HepG2 (cell line): ENCODE data around the gene PARK7. TPM values are rescaled to one million over a fixed set of nuclear protein-coding genes. Genes with fewer than 3 reads are reported as not detected.
A peak's percentile ranks its signal among the peaks of the same experiment; 100 is the strongest.

Source experiments
- CEBPB ChIP-seq: IDR thresholded peaks from 2 replicates; pipeline ENCODE4 v1.6.1; 2011; ENCODE audit warnings: low read depth, low read length, improper control_type of control experiment, borderline replicate concordance
- EED ChIP-seq: sonication (generic); formaldehyde crosslinking; IDR thresholded peaks from 2 replicates; pipeline ENCODE4 v1.5.0; 2020; ENCODE audit warnings: mild to moderate bottlenecking, missing genetic modification reagents
- ETV6 ChIP-seq: sonication (generic); formaldehyde crosslinking; conservative IDR thresholded peaks from 2 replicates; pipeline ENCODE4 v1.4.0; 2020; ENCODE audit warnings: missing genetic modification reagents
- FIP1L1 ChIP-seq: fragments of 200-400 bp; formaldehyde crosslinking; IDR thresholded peaks from 2 replicates; pipeline ENCODE4 v1.6.1; 2018; ENCODE audit warnings: low read depth, mild to moderate bottlenecking, low read length, moderate library complexity, borderline replicate concordance; ENCODE audit not compliant: insufficient read depth
- FOXA1 ChIP-seq, 2 experiments: fragments of 450-650 bp in 1 of 2; sonication (generic) in 1 of 2; formaldehyde crosslinking in 1 of 2; IDR thresholded peaks; 2 replicates each; pipeline versions ENCODE4 v1.4.0 to v1.6.1; 2016 to 2020; ENCODE audit warnings: missing genetic modification reagents in 1 of 2
- HNRNPUL1 ChIP-seq: fragments of 200-400 bp; formaldehyde crosslinking; IDR thresholded peaks from 2 replicates; pipeline ENCODE4 v1.6.1; 2017; ENCODE audit warnings: low read depth, mild to moderate bottlenecking, low read length, moderate library complexity
- PAF1 ChIP-seq: IDR thresholded peaks from 2 replicates; pipeline ENCODE4 v1.6.1; 2016; ENCODE audit warnings: missing genetic modification reagents, missing compliant biosample characterization
- PHF20 ChIP-seq: sonication (generic); formaldehyde crosslinking; IDR thresholded peaks from 2 replicates; pipeline ENCODE4 v1.5.0; 2020; ENCODE audit warnings: mild to moderate bottlenecking, missing genetic modification reagents
- RERE ChIP-seq: IDR thresholded peaks from 2 replicates; pipeline ENCODE4 v1.6.1; 2016; ENCODE audit warnings: low read depth, missing genetic modification reagents, missing compliant biosample characterization
- STAG1 ChIP-seq: sonication (generic); formaldehyde crosslinking; IDR thresholded peaks from 2 replicates; pipeline ENCODE4 v1.4.0; 2020; ENCODE audit warnings: missing genetic modification reagents
- ZBTB33 ChIP-seq: sonication (generic); formaldehyde crosslinking; IDR thresholded peaks from 2 replicates; pipeline ENCODE4 v1.4.0; 2020; ENCODE audit warnings: missing genetic modification reagents
- ZBTB7A ChIP-seq: sonication (generic); formaldehyde crosslinking; IDR thresholded peaks from 2 replicates; pipeline ENCODE4 v1.8.0; 2022; ENCODE audit warnings: mild to moderate bottlenecking, missing genetic modification reagents
- ZNF468 ChIP-seq: sonication (generic); formaldehyde crosslinking; IDR thresholded peaks from 2 replicates; pipeline ENCODE4 v1.8.0; 2022; ENCODE audit warnings: mild to moderate bottlenecking, moderate library complexity, missing genetic modification reagents
- ZSCAN22 ChIP-seq: sonication (generic); formaldehyde crosslinking; IDR thresholded peaks from 2 replicates; pipeline ENCODE4 v1.4.0; 2020; ENCODE audit warnings: mild to moderate bottlenecking, missing genetic modification reagents
- polyA plus RNA-seq, 8 experiments: library from polyadenylated mRNA; depleted of rRNA in 3 of 8; stranded (reverse) in 7 of 8; unstranded in 1 of 8; fragments of >200 nt; fragmentation: Illumina TruSeq in 4 of 8; extraction: Trizol in 4 of 8; gene quantifications; 2 replicates each; pipeline versions ENCODE4 v1.2.1 to v1.2.3, GENCODE V29; 2011 to 2016; ENCODE audit warnings: low read depth in 4 of 8, missing spikeins in 1 of 8, mixed read lengths in 1 of 8; ENCODE audit not compliant: insufficient read depth in 1 of 8
- total RNA-seq, 5 experiments: library from RNA; depleted of rRNA; stranded (reverse); fragments of >200 nt; fragmentation: Illumina TruSeq; extraction: Trizol; gene quantifications; 2 replicates each; pipeline ENCODE4 v1.2.3, GENCODE V29; 2016; ENCODE audit warnings: low read depth in 1 of 5
- TF ChIP-seq, protein P1 (sequence below): sonication (generic); formaldehyde crosslinking; IDR thresholded peaks from 2 replicates; pipeline ENCODE4 v1.4.0; 2020; ENCODE audit warnings: low read depth, missing genetic modification reagents
- TF ChIP-seq, protein P2 (sequence below): sonication (generic); formaldehyde crosslinking; IDR thresholded peaks from 2 replicates; pipeline ENCODE4 v1.5.0; 2020; ENCODE audit warnings: mild to moderate bottlenecking, missing genetic modification reagents

PARK7 gene
- total and polyA plus RNA-seq, 2 of the 13 experiments (the other 11 are each of a cell fraction or from before 2014, with no cell fraction given) = 212 to 296 TPM

GRCh38 chr1:8010080-8010664, 48.7 kb downstream of the PARK7 start (continued):
- TF ChIP-seq, protein P1, sequence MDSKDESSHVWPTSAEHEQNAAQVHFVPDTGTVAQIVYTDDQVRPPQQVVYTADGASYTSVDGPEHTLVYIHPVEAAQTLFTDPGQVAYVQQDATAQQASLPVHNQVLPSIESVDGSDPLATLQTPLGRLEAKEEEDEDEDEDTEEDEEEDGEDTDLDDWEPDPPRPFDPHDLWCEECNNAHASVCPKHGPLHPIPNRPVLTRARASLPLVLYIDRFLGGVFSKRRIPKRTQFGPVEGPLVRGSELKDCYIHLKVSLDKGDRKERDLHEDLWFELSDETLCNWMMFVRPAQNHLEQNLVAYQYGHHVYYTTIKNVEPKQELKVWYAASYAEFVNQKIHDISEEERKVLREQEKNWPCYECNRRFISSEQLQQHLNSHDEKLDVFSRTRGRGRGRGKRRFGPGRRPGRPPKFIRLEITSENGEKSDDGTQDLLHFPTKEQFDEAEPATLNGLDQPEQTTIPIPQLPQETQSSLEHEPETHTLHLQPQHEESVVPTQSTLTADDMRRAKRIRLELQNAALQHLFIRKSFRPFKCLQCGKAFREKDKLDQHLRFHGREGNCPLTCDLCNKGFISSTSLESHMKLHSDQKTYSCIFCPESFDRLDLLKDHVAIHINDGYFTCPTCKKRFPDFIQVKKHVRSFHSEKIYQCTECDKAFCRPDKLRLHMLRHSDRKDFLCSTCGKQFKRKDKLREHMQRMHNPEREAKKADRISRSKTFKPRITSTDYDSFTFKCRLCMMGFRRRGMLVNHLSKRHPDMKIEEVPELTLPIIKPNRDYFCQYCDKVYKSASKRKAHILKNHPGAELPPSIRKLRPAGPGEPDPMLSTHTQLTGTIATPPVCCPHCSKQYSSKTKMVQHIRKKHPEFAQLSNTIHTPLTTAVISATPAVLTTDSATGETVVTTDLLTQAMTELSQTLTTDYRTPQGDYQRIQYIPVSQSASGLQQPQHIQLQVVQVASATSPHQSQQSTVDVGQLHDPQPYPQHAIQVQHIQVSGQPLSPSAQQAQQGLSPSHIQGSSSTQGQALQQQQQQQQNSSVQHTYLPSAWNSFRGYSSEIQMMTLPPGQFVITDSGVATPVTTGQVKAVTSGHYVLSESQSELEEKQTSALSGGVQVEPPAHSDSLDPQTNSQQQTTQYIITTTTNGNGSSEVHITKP (CRISPR knock-in tag) = no peak
- TF ChIP-seq ZNF468 (CRISPR knock-in tag) (no peak), PHF20 (CRISPR knock-in tag) (no peak), FIP1L1 (0 out of 2 replicates have a peak, but pooled peaks have one; percentile 20), ETV6 (CRISPR knock-in tag) (no peak), CEBPB (no peak), EED (CRISPR knock-in tag) (no peak), FOXA1 (IDR thresholded peaks at IDR 0.05) (no peak), FOXA1 (CRISPR knock-in tag; IDR thresholded peaks at IDR 0.05) (no peak), ZBTB7A (no peak), STAG1 (CRISPR knock-in tag) (no peak), ZBTB33 (CRISPR knock-in tag) (peak; percentile 25; the same call in 1 of the 2 replicates), ZSCAN22 (CRISPR knock-in tag) (no peak), RERE (CRISPR knock-in tag) (no peak), HNRNPUL1 (no peak), PAF1 (CRISPR knock-in tag) (peak; percentile 90)
- TF ChIP-seq, protein P2, sequence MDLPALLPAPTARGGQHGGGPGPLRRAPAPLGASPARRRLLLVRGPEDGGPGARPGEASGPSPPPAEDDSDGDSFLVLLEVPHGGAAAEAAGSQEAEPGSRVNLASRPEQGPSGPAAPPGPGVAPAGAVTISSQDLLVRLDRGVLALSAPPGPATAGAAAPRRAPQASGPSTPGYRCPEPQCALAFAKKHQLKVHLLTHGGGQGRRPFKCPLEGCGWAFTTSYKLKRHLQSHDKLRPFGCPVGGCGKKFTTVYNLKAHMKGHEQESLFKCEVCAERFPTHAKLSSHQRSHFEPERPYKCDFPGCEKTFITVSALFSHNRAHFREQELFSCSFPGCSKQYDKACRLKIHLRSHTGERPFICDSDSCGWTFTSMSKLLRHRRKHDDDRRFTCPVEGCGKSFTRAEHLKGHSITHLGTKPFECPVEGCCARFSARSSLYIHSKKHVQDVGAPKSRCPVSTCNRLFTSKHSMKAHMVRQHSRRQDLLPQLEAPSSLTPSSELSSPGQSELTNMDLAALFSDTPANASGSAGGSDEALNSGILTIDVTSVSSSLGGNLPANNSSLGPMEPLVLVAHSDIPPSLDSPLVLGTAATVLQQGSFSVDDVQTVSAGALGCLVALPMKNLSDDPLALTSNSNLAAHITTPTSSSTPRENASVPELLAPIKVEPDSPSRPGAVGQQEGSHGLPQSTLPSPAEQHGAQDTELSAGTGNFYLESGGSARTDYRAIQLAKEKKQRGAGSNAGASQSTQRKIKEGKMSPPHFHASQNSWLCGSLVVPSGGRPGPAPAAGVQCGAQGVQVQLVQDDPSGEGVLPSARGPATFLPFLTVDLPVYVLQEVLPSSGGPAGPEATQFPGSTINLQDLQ (CRISPR knock-in tag) = no peak
